Suprapubic skin (tissue), 4 donors: ENCODE data around the gene KNTC1. TPM values are rescaled to one million over a fixed set of nuclear protein-coding genes. Genes with fewer than 3 reads are reported as not detected.

Experiments used
- DNase-seq, 2 donors: peaks; one replicate each; pipeline ENCODE4 v3.0.0-alpha.2; 2019; ENCODE audit warnings: low spot score in 2 of 2
- H3K27ac ChIP-seq: fragments of 200-600 bp; sonication (generic); one replicate; pipeline ENCODE4 v1.5.1; 2019
- H3K27me3 ChIP-seq: fragments of 200-600 bp; sonication (generic); one replicate; pipeline ENCODE4 v1.5.1; 2019
- H3K36me3 ChIP-seq: fragments of 200-600 bp; sonication (generic); one replicate; pipeline ENCODE4 v1.5.1; 2019
- H3K4me1 ChIP-seq: fragments of 200-600 bp; sonication (generic); one replicate; pipeline ENCODE4 v1.5.1; 2019
- H3K4me3 ChIP-seq: fragments of 200-600 bp; sonication (generic); one replicate; pipeline ENCODE4 v1.5.1; 2019; ENCODE audit warnings: mild to moderate bottlenecking
- H3K9me3 ChIP-seq: fragments of 200-600 bp; sonication (generic); one replicate; pipeline ENCODE4 v1.5.1; 2019
- CTCF ChIP-seq, 2 donors: fragments of 200-600 bp in 1 of 2; fragments of 450-650 bp in 1 of 2; sonication (generic) in 1 of 2; IDR thresholded peaks; one replicate each; pipeline ENCODE4 v1.5.1; 2016 to 2019; ENCODE audit warnings: antibody characterized with exemption in 2 of 2, mild to moderate bottlenecking in 1 of 2, moderate library complexity in 1 of 2
- EP300 ChIP-seq: sonication (generic); formaldehyde crosslinking; IDR thresholded peaks from one replicate; pipeline ENCODE4 v1.6.1; 2017; ENCODE audit warnings: antibody characterized with exemption
- POLR2A ChIP-seq, 2 donors: fragments of 450-650 bp; IDR thresholded peaks; one replicate each; pipeline ENCODE4 v1.6.1; 2017; ENCODE audit warnings: antibody characterized with exemption in 2 of 2, mild to moderate bottlenecking in 2 of 2, moderate library complexity in 2 of 2
- POLR2AphosphoS5 ChIP-seq, 3 donors: sonication (generic); formaldehyde crosslinking; IDR thresholded peaks; one replicate each; pipeline ENCODE4 v1.6.1; 2017; ENCODE audit warnings: antibody characterized with exemption in 3 of 3
- WGBS: methylation state at CpG from one replicate; pipeline ENCODE4 v1.1.5; 2018; 5-methylcytosine and 5-hydroxymethylcytosine counted together
- total RNA-seq, 4 donors: library from RNA; depleted of rRNA; stranded (reverse); fragments of >200 nt; gene quantifications; one replicate each; pipeline ENCODE4 v1.1.0, GENCODE V29; 2016

Gene KNTC1
- total RNA-seq, 4 donors from 2014 or later = 8.6 to 44.4 (median 13.2) TPM

- no peaks in the 10 kb centered on the region for H3K27me3 ChIP-seq
- no peaks in the 10 kb centered on the region for H3K4me1 ChIP-seq
- no peaks in the 10 kb centered on the region for H3K9me3 ChIP-seq
- TF ChIP-seq CTCF (IDR thresholded peaks at IDR 0.05) (no peak), POLR2A (IDR thresholded peaks at IDR 0.05) (no peak), EP300 (no peak), POLR2AphosphoS5 (IDR thresholded peaks at IDR 0.05) (no peak)
- H3K36me3 ChIP-seq = peaks cover 49% of the 10 kb centered on the region
- no peak for DNase-seq
- H3K27ac ChIP-seq = no peak overlapping the region
- no peak overlapping the region for H3K4me3 ChIP-seq
- WGBS = 77% methylated on average over 5 of the region's 5 CpGs
Measured at GRCh38 chr12:122610207-122610606, 83.2 kb downstream of the KNTC1 start.

DNA sequence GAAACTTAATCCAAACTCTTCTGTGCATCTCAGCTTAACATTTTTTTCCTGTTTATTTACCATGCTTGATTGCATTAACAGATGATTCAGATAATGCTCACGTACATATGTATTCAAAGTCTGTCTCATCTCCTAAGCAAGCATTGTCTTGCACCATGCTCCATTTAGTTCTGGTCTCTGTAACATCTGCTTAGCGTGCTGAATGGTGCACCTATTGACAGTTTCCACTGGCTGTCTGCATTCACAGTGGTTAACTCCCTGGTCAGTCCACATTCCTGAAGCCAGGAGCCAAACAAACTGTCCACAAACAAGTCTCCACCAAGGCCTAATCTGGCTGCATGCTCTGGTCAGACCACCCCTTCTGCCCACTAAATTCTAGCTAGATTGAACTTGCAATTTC is 83.9 kb downstream of the KNTC1 start:
- Histone ChIP-seq H3K4me3 (no peak overlapping the region), H3K9me3 (no peaks in the 10 kb centered on the region), H3K4me1 (no peaks in the 10 kb centered on the region), H3K27me3 (no peaks in the 10 kb centered on the region), H3K36me3 (peaks cover 47% of the 10 kb centered on the region), H3K27ac (no peak overlapping the region)
- 92% methylated on average over 2 of the region's 2 CpGs for WGBS
- DNase-seq = no peak
- no peak for TF ChIP-seq POLR2AphosphoS5 (IDR thresholded peaks at IDR 0.05)
- TF ChIP-seq POLR2A (IDR thresholded peaks at IDR 0.05) = no peak
- no peak for TF ChIP-seq CTCF (IDR thresholded peaks at IDR 0.05)
- no peak for TF ChIP-seq EP300

DNA sequence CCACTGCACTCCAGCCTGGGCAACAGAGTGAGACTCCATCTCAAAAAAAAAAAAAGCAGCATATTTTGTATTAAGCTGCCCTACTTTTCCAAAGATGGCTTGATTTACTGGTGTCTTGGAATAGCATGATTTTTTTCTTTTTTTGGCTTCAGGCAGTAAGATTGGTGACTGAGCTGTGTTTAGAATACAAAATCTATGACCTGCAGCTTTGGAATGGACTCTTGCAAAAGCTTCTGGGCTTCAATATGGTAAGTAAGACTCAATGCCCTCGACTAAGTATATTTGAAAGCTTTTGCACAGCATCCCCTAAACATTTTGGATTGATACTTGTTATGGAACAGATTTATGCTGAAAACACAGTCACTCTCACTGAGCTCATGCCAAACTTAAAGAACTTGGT is 87.8 kb downstream of the KNTC1 start:
- Histone ChIP-seq H3K4me1 (no peaks in the 10 kb centered on the region), H3K27ac (no peak overlapping the region), H3K4me3 (no peak overlapping the region), H3K36me3 (peaks cover 57% of the 10 kb centered on the region), H3K27me3 (no peaks in the 10 kb centered on the region), H3K9me3 (no peaks in the 10 kb centered on the region)
- DNase-seq = no peak
- 89% methylated on average over 1 of the region's 1 CpG for WGBS
- TF ChIP-seq CTCF (IDR thresholded peaks at IDR 0.05) (no peak), EP300 (no peak), POLR2A (IDR thresholded peaks at IDR 0.05) (no peak), POLR2AphosphoS5 (IDR thresholded peaks at IDR 0.05) (no peak)

DNA sequence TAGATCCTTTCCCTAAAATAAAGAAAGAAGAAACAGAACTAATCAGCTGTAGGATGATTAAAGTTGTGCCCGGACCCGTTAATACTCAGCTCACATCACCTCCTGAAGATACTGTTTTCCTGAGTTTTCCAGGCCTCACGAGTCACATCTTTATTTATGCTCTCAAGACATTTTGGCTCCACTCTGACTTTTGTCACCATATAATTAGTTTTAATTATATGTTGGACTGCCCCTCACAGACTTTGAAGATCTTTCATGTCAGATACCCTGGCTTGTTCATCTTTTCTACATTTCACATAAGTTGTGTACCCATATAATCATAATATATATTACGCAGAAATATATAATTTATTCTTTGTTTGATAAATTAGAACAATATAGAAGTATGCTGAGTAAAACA is 88.7 kb downstream of the KNTC1 start:
- no peak overlapping the region for H3K27ac ChIP-seq
- H3K9me3 ChIP-seq = no peaks in the 10 kb centered on the region
- H3K36me3 ChIP-seq = peaks cover 53% of the 10 kb centered on the region
- no peaks in the 10 kb centered on the region for H3K27me3 ChIP-seq
- no peak for DNase-seq
- TF ChIP-seq EP300 (no peak), POLR2AphosphoS5 (IDR thresholded peaks at IDR 0.05) (no peak), POLR2A (IDR thresholded peaks at IDR 0.05) (no peak), CTCF (IDR thresholded peaks at IDR 0.05) (no peak)
- H3K4me3 ChIP-seq = no peak overlapping the region
- H3K4me1 ChIP-seq = no peaks in the 10 kb centered on the region
- WGBS = 62% methylated on average over 4 of the region's 4 CpGs

DNA sequence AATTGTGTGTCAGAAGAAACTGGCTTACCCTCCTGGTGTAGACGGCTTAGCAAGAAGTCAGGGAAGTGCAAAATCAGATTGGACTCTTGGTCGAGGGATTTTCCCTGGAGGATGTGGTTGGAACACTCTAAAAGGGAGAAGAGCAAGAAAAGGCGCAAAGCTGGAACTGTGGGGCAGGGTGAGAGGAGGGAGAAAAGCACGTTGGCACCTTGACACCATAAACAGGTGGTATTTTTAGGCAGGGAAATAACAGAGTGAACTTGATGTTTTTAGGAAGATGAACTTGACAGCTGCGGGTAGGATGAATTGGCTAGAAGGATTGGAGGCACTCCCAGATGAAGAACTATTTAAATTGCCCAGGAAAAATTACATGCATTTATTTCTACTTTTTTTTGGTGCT is 108.4 kb downstream of the KNTC1 start:
- Histone ChIP-seq H3K9me3 (no peaks in the 10 kb centered on the region), H3K4me3 (no peak overlapping the region), H3K4me1 (no peaks in the 10 kb centered on the region), H3K27ac (no peak overlapping the region), H3K36me3 (no peaks in the 10 kb centered on the region), H3K27me3 (no peaks in the 10 kb centered on the region)
- DNase-seq = no peak
- 70% methylated on average over 5 of the region's 5 CpGs for WGBS
- TF ChIP-seq EP300 = no peak
- no peak for TF ChIP-seq POLR2AphosphoS5 (IDR thresholded peaks at IDR 0.05)
- TF ChIP-seq POLR2A (IDR thresholded peaks at IDR 0.05) = no peak
- no peak for TF ChIP-seq CTCF (IDR thresholded peaks at IDR 0.05)
